CD4-positive, alpha-beta T cell treated with Interleukin-6 at 100 ng/mL for 8 hours (primary cell): ENCODE data around the gene PPP2R3C.
"Not testable (repeated sequence)": the region's sequence is repeated elsewhere in the genome, so short reads cannot be mapped to it uniquely, and the experiment has no call there.

Experiments used
- DNase-seq: peaks from one replicate; pipeline ENCODE4 v3.0.0-alpha.2; 2020; ENCODE audit warnings: mixed read lengths, low spot score

The PPP2R3C gene

GRCh38 chr14:35121887-35122695 is at the start of gene PPP2R3C, which contains the start of gene PRORP:
Gene PPP2R3C (minus strand): TSS chr14:35121990. CDS start chr14:35121959, 31 bp downstream.
Gene PRORP (plus strand): TSS chr14:35122552. CDS start chr14:35123246, 694 bp downstream.
- DNase-seq: peak; percentile 91

GRCh38 chr14:35167496-35167895 is 45.7 kb upstream of the PPP2R3C start:
- DNase-seq: no peak

DNA sequence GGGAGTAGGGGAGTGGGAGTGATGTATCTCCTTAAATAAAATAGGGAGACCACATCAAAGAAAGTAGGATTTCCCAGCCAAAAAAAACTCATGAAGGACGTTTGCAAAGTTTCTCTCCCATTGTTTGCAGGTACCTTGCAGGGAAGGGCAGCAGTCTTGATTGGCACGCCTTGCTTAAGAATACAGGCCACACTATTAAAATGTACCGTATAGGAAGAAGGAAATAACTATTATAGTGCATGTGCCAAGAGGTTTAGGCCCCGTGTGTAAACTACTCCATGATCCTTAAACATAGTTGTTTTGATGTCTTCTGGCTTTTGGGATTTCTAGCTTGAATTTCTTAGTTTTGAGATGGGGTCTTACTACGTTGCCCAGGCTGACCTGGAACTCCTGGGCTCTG is 43.1 kb upstream of the PPP2R3C start:
- no peak for DNase-seq

GRCh38 chr14:35163384-35163783 is 41.6 kb upstream of the PPP2R3C start:
- DNase-seq: no peak

DNA sequence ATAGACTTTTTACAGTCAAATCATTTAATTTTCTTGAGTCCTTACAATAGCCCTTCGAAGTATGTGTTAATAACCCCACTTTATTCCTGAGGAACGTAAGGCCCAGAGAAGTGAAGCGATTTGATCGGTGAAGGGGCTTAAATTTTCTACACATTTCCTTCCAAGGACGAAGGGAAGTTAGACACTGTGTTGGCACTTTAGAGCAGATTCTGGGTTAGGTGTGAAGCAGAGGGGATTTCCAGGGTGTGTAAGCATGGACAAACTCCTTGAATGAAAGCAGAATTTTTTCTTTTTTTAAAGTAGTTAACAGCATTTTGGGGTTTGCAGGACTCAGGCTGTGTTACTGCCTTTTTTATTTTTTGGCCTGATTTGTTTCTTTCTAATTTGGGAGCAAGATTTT is 39.4 kb upstream of the PPP2R3C start:
- peak; percentile 39 for DNase-seq

DNA sequence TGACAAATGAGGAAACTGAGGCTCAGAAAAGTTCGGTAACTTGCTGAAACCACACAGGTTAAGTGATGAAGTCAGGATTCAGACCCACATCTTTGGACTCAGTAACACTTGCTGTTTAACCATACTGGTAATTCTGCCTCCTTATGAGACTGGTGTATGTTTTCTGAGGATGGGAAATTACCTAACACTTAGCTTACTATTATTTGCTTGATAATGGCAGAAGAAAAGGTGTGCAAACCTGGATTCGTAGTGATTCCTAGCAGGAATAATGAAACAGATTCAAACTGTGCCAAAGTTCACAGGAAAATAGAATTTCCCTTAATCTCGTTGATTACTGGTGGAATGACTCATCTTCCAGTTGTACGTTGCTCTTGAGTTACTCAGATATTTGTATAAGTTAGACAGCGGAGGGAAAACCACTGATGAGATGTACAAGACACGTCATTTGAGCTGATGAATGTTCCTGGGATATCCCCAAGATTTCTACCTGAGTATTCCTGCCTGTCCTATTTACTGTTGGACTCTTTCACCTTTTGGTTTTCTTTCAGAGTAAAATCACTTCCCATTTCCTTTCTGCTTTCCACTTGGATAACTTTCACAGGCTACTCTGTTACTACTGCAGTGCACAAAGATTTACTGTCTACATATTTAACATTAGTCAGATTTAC is 38.1 kb upstream of the PPP2R3C start:
- DNase-seq: no peak

GRCh38 chr14:35158951-35159653 is 37.3 kb upstream of the PPP2R3C start:
- DNase-seq: no peak

- DNase-seq: no peak
Observed at GRCh38 chr14:35158491-35158890, 36.7 kb upstream of the PPP2R3C start.

- no peak for DNase-seq
Observed at GRCh38 chr14:35155962-35156361, 34.2 kb upstream of the PPP2R3C start.

- DNase-seq: no peak
Observed at GRCh38 chr14:35154016-35154415, 32.2 kb upstream of the PPP2R3C start.

GRCh38 chr14:35152531-35152930 is 30.7 kb upstream of the PPP2R3C start:
- DNase-seq: not testable (repeated sequence)

- no peak for DNase-seq
Observed at GRCh38 chr14:35149239-35149638, 27.4 kb upstream of the PPP2R3C start.

DNA sequence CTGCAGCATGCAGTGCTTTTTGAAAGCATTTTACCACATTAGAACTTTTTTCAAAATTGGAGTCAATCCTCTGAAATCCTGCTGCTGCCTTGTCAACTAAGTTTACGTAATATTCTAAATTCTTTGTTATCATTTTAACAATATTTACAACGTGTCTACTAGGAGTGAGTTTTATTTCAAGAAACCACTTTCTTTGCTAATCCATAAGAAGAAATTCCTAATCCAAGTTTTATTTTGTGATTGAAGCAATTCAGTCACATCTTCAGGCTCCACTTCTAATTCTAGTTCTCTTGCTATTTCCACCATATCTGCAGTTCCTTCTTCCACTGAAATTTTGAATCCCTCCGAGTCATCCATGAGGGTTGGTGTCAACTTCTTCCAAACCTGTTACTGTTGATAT is 25.9 kb upstream of the PPP2R3C start:
- no peak for DNase-seq

DNA sequence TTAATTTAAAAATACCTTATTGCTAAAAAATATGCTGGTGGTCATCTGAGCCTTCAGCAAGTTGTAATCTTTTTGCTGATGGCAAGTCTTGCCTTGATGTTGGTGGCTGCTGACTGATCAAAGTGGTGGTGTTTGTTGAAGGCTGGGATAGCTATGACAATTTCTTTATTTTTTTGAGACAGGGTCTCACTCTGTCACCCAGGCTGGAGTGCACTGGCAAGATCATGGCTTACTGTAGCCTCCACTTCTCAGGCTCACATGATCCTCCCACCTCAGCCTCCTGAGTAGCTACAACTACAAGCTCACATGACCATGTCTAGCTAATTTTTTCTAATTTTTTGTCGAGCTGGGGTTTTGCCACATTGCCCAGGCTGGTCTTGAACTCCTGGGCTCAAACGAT is 25.4 kb upstream of the PPP2R3C start:
- DNase-seq: no peak

GRCh38 chr14:35146711-35147149 is 24.9 kb upstream of the PPP2R3C start:
- DNase-seq: no peak

- no peak for DNase-seq
Observed at GRCh38 chr14:35144029-35144428, 22.2 kb upstream of the PPP2R3C start.

DNA sequence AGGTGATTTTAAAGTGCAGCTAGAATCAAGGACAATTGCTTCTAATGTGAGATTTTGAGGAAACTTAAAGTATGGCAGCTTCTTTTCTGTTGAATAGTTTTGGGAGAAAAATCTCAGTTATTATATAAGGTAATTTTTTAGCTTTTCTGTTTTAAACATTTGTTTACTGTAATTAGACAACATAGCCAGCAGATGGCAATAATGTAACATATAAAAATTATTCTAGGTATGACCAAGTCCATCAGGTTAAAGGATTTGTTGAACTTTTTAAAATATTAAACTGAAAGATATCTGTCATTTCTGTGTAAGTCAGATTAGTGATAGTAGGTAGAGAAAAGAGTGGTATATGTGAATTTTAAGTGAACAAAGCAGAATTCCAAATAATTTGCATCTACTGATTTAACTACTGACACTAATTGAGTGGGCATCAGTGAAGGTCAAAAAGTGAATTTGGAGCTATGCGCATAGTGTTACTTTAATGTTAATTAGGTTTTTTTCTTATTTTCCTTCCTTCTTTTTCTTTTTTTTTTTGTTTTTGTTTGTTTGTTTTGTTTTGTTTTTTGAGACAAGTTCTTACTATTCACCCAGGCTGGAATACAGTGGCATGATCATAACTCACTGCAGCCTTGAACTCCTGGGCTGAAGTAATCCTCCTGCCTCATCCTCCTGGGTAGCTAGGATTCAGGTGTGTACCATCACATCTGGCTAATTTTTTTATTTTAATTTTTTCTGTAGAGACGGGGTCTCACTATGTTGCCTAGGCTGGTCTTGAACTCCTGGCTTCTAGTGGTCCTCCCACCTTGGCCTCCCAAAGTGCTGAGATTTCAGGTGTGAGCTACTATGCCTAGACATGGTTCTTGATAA is 19.2 kb upstream of the PPP2R3C start:
- peak; percentile 31 for DNase-seq

DNA sequence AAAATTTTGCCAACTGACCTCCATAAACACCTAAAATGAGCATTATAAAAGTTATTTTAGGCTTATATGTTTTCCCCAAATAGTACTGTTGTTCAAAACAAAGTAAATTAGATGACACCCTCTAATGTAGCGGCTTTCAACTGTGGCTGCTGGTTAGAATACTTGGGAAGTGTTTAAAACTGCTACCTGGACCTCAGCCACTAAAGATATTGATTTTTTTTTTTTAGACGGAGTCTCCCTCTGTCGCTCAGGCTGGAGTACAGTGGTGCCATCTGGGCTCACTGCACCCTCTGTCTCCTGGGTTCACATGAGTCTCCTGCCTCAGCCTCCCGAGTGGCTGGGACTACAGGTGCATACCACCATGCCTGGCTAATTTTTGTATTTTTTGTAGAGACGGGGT is 16.8 kb upstream of the PPP2R3C start:
- DNase-seq: no peak

GRCh38 chr14:35134329-35135123 is 12.7 kb upstream of the PPP2R3C start:
- DNase-seq: no peak

- no peak for DNase-seq
Observed at GRCh38 chr14:35133542-35134328, 11.9 kb upstream of the PPP2R3C start.
